ENCODE results near the gene PWWP2B. TPM values are rescaled to one million over a fixed set of nuclear protein-coding genes. Genes with fewer than 3 reads are reported as not detected.

The PWWP2B gene
- total and polyA plus RNA-seq, 2 of the 13 experiments (the other 11 are each of a cell fraction or from before 2014, with no cell fraction given) = 2.3 to 4.7 TPM

GRCh38 chr10:132431537-132432175, 34.7 kb downstream of the PWWP2B start (continued):
- no peak for TF ChIP-seq ZNF407 (CRISPR knock-in tag; IDR thresholded peaks at IDR 0.05; ENCODE audit: not compliant biosample characterization)
- no peak for TF ChIP-seq ZNF737 (CRISPR knock-in tag; IDR thresholded peaks at IDR 0.05; ENCODE audit: borderline replicate concordance)
- no peak for TF ChIP-seq ETV6 (CRISPR knock-in tag; conservative IDR thresholded peaks at IDR 0.05)
- no peak for TF ChIP-seq SAP130 (CRISPR knock-in tag; IDR thresholded peaks at IDR 0.05; ENCODE audit: low read depth)
- no peak for TF ChIP-seq ZNF724P (CRISPR knock-in tag; IDR thresholded peaks at IDR 0.05; ENCODE audit: borderline replicate concordance)
- no peak for TF ChIP-seq ZNF484 (CRISPR knock-in tag; IDR thresholded peaks at IDR 0.05; ENCODE audit: borderline replicate concordance, low read depth)
- TF ChIP-seq TMF1 (CRISPR knock-in tag; IDR thresholded peaks at IDR 0.05; ENCODE audit: low read depth) = no peak
- TF ChIP-seq ZNF792 (CRISPR knock-in tag; IDR thresholded peaks at IDR 0.05) = no peak
- TF ChIP-seq CREB1 (IDR thresholded peaks at IDR 0.05) = no peak
- TF ChIP-seq CREB1 (CRISPR knock-in tag; IDR thresholded peaks at IDR 0.05) = no peak
- TF ChIP-seq NR2F1 (CRISPR knock-in tag; IDR thresholded peaks at IDR 0.05) = no peak
- no peak for TF ChIP-seq ZBTB1 (CRISPR knock-in tag; IDR thresholded peaks at IDR 0.05; ENCODE audit: borderline replicate concordance)
